Upper lobe of right lung (tissue), 1 donor: ENCODE results near the gene PSAP. TPM values are rescaled to one million over a fixed set of nuclear protein-coding genes. Genes with fewer than 3 reads are reported as not detected.

Experiments
- ATAC-seq: fragments of 200-7000 bp; cut with Tn5 transposase; one replicate; pipeline ENCODE4 v1.9.1; 2020; ENCODE audit warnings: mild to moderate bottlenecking, moderate library complexity
- DNase-seq: peaks from one replicate; pipeline ENCODE4 v3.0.0-alpha.2; 2020
- H3K27ac ChIP-seq: fragments of 200-600 bp; one replicate; pipeline ENCODE4 v1.8.0; 2022
- H3K27me3 ChIP-seq: fragments of 200-600 bp; one replicate; pipeline ENCODE4 v1.8.0; 2022; ENCODE audit warnings: mild to moderate bottlenecking
- H3K36me3 ChIP-seq: fragments of 200-600 bp; one replicate; pipeline ENCODE4 v1.8.0; 2022
- H3K4me1 ChIP-seq: fragments of 200-600 bp; one replicate; pipeline ENCODE4 v1.8.0; 2022
- H3K4me3 ChIP-seq: fragments of 200-600 bp; one replicate; pipeline ENCODE4 v1.8.0; 2022; ENCODE audit warnings: mild to moderate bottlenecking
- H3K9me3 ChIP-seq: fragments of 200-600 bp; one replicate; pipeline ENCODE4 v1.8.0; 2022
- intact Hi-C: fragments of 100-400 bp; cut with DNase I; formaldehyde crosslinking; loops from one replicate; pipeline ENCODE4 v1.11.0; 2022
- total RNA-seq: library from RNA; stranded (reverse); fragmentation: NEBNext Ultra II Directional; extraction: Animal tissue kit (Norgen Biotek cat#: 25700); gene quantifications from one replicate; pipeline ENCODE4 v1.2.1, GENCODE V29; 2021
- TF ChIP-seq, protein P1 (sequence below): fragments of 200-600 bp; IDR thresholded peaks from one replicate; pipeline ENCODE4 v1.8.0; 2022; ENCODE audit warnings: antibody characterized with exemption
- donor health status: DM: no; HTN: yes; CAD: no; lungs with severe emphysema.

Gene PSAP
- total RNA-seq, 1 donor from 2014 or later: 1,464 TPM

GRCh38 chr10:71789871-71790270 lies 61.2 kb downstream of the PSAP start:
- TF ChIP-seq, protein P1, sequence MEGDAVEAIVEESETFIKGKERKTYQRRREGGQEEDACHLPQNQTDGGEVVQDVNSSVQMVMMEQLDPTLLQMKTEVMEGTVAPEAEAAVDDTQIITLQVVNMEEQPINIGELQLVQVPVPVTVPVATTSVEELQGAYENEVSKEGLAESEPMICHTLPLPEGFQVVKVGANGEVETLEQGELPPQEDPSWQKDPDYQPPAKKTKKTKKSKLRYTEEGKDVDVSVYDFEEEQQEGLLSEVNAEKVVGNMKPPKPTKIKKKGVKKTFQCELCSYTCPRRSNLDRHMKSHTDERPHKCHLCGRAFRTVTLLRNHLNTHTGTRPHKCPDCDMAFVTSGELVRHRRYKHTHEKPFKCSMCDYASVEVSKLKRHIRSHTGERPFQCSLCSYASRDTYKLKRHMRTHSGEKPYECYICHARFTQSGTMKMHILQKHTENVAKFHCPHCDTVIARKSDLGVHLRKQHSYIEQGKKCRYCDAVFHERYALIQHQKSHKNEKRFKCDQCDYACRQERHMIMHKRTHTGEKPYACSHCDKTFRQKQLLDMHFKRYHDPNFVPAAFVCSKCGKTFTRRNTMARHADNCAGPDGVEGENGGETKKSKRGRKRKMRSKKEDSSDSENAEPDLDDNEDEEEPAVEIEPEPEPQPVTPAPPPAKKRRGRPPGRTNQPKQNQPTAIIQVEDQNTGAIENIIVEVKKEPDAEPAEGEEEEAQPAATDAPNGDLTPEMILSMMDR: no peak
- H3K36me3 ChIP-seq: no peaks in the 10 kb centered on the region
- H3K4me3 ChIP-seq: no peak overlapping the region
- no peaks in the 10 kb centered on the region for H3K4me1 ChIP-seq
- H3K27ac ChIP-seq: no peak overlapping the region
- DNase-seq: no peak
- intact Hi-C loops: no loop called here
- H3K27me3 ChIP-seq: no peaks in the 10 kb centered on the region
- no peaks in the 10 kb centered on the region for H3K9me3 ChIP-seq
- ATAC-seq: peak; percentile 39

- DNase-seq: no peak
Observed at GRCh38 chr10:71788954-71789353, 62.1 kb downstream of the PSAP start.

GRCh38 chr10:71784679-71785272 lies 66.3 kb downstream of the PSAP start:
- ATAC-seq (no peak), DNase-seq (no peak)
- H3K4me3 ChIP-seq: no peak overlapping the region
- no peak overlapping the region for H3K27ac ChIP-seq
- no peaks in the 10 kb centered on the region for H3K9me3 ChIP-seq
- no peaks in the 10 kb centered on the region for H3K36me3 ChIP-seq
- intact Hi-C loops: no loop called here
- no peaks in the 10 kb centered on the region for H3K27me3 ChIP-seq
- H3K4me1 ChIP-seq: peaks cover 10% of the 10 kb centered on the region
- TF ChIP-seq, protein P1: no peak

More at GRCh38 chr10:71788954-71789353, 62.1 kb downstream of the PSAP start:
- intact Hi-C loops: no loop called here
- no peak overlapping the region for H3K27ac ChIP-seq
- no peak for ATAC-seq
- H3K9me3 ChIP-seq: no peaks in the 10 kb centered on the region
- TF ChIP-seq, protein P1: no peak
- H3K36me3 ChIP-seq: no peaks in the 10 kb centered on the region
- no peaks in the 10 kb centered on the region for H3K27me3 ChIP-seq
- H3K4me1 ChIP-seq: no peaks in the 10 kb centered on the region
- H3K4me3 ChIP-seq: no peak overlapping the region

- Histone ChIP-seq H3K27ac (no peak overlapping the region), H3K27me3 (no peaks in the 10 kb centered on the region), H3K4me3 (no peak overlapping the region), H3K36me3 (no peaks in the 10 kb centered on the region), H3K9me3 (no peaks in the 10 kb centered on the region), H3K4me1 (peaks cover 10% of the 10 kb centered on the region)
- TF ChIP-seq, protein P1: no peak
- ATAC-seq (no peak), DNase-seq (no peak)
- intact Hi-C loops: no loop called here
Observed at GRCh38 chr10:71783917-71784678, 67.0 kb downstream of the PSAP start.

DNA sequence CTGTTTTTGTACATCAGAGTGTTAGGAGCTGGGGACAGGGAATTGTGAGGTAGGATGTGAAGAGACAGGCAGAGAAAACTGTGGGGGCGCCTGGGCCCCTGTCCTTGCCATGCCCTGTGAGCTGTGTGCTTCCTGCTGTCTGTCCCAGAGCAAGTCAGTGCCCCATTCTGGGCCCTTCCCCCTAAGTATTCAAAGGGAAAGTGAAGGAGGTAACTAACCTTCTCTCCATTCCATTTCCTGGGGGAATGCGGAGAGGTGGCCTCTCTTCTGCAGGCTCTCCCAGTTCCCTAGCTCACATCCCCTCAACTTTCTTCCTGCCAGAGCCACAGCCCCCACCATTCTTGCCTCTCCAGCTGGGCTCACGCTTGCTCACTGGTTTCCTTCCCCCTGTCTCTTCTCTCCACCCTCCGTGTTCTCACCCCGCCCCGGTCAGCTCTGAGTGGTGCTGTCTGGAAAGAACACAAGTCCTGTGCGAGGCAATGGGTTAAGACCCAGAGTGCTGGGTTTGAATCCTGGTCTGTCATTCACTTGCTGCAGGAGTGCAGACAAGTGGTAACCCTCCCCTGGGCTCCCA lies 68.0 kb downstream of the PSAP start:
- H3K36me3 ChIP-seq: no peaks in the 10 kb centered on the region
- no peaks in the 10 kb centered on the region for H3K27me3 ChIP-seq
- no peak overlapping the region for H3K4me3 ChIP-seq
- H3K4me1 ChIP-seq: peaks cover 10% of the 10 kb centered on the region
- no peak overlapping the region for H3K27ac ChIP-seq
- DNase-seq: no peak
- TF ChIP-seq, protein P1: no peak
- H3K9me3 ChIP-seq: no peaks in the 10 kb centered on the region
- peak; percentile 21 for ATAC-seq
- intact Hi-C loops: no loop called here
